Prostate gland (tissue), 2 donors: Measurements from ENCODE around the gene TAL2.

ENCODE experiments used
- CTCF ChIP-seq, 4 experiments: fragments of 200-600 bp in 2 of 4; fragments of 450-650 bp in 2 of 4; sonication (generic) in 2 of 4; IDR thresholded peaks; 1 replicate in 3 of 4; 2 replicates in 1 of 4; pipeline ENCODE4 v1.5.1; 2016 to 2019; ENCODE audit warnings: antibody characterized with exemption in 4 of 4, mild to moderate bottlenecking in 2 of 4, moderate library complexity in 2 of 4
- POLR2A ChIP-seq: fragments of 450-650 bp; IDR thresholded peaks from one replicate; pipeline ENCODE4 v1.6.1; 2016; ENCODE audit warnings: antibody characterized with exemption, mild to moderate bottlenecking

GRCh38 chr9:105621001-105621400 is 41.3 kb upstream of the TAL2 start:
- no peak for TF ChIP-seq CTCF (IDR thresholded peaks at IDR 0.05)
- no peak for TF ChIP-seq POLR2A
